H1 (cell line): ENCODE measurements around the gene NR5A2. TPM values are rescaled to one million over a fixed set of nuclear protein-coding genes. Genes with fewer than 3 reads are reported as not detected.

ENCODE experiments used
- CTCF ChIA-PET: fragments of 300-600 bp; sonication (Branson Sonifier 250); formaldehyde crosslinking; loops from one replicate; lab custom pipeline; 2021; ENCODE audit not compliant: partially characterized antibody; lab: Charles Lee
- POLR2A ChIA-PET: fragments of 300-600 bp; sonication (Branson Sonifier 250); formaldehyde crosslinking; loops from one replicate; lab custom pipeline; 2021; ENCODE audit warnings: inconsistent platforms; ENCODE audit not compliant: partially characterized antibody; lab: Charles Lee
- DNase-seq, 2 experiments: peaks; one replicate each; pipeline versions ENCODE4 v3.0.0 to v3.0.0-alpha.2; 2010 to 2022; ENCODE audit warnings: low spot score in 2 of 2, low read depth in 1 of 2, mixed read lengths in 1 of 2
- FAIRE-seq: peaks from 2 replicates; lab custom pipeline; 2011; peaks lifted over from hg19 to GRCh38; lab: Jason Lieb, UNC
- H2AFZ ChIP-seq: 2 replicates; pipeline ENCODE4 v1.8.1; 2012; ENCODE audit warnings: low read length, inconsistent platforms
- H2AK5ac ChIP-seq: 2 replicates; pipeline ENCODE4 v1.6.1; 2013; ENCODE audit warnings: low read depth, low read length
- H2BK120ac ChIP-seq: replicated peaks from 2 replicates; pipeline ENCODE3; 2013; ENCODE audit warnings: low read depth, low read length, inconsistent platforms
- H2BK12ac ChIP-seq: 2 replicates; pipeline ENCODE4 v1.6.1; 2013; ENCODE audit warnings: low read depth, low read length
- H2BK15ac ChIP-seq: 2 replicates; pipeline ENCODE4 v1.6.1; 2013; ENCODE audit warnings: low read length
- H2BK20ac ChIP-seq: 2 replicates; pipeline ENCODE4 v1.6.1; 2013; ENCODE audit warnings: low read length
- H2BK5ac ChIP-seq: 2 replicates; pipeline ENCODE4 v1.6.1; 2013; ENCODE audit warnings: low read depth, low read length
- H3K14ac ChIP-seq: 2 replicates; pipeline ENCODE4 v1.6.1; 2013; ENCODE audit warnings: inconsistent platforms; ENCODE audit not compliant: insufficient read length
- H3K18ac ChIP-seq: 2 replicates; pipeline ENCODE4 v1.6.1; 2013; ENCODE audit warnings: low read length; ENCODE audit errors: extremely low read depth
- H3K23ac ChIP-seq: 2 replicates; pipeline ENCODE4 v1.6.1; 2013; ENCODE audit warnings: inconsistent platforms; ENCODE audit not compliant: insufficient read length
- H3K23me2 ChIP-seq: 2 replicates; pipeline ENCODE4 v1.6.1; 2013; ENCODE audit warnings: low read depth, low read length
- H3K27ac ChIP-seq: 2 replicates; pipeline ENCODE4 v1.6.1; 2011; ENCODE audit warnings: low read depth, low read length, inconsistent platforms
- H3K27me3 ChIP-seq, 4 experiments: replicated peaks in 1 of 4; 1 replicate in 1 of 4; 2 replicates in 3 of 4; pipeline versions ENCODE4 v1.6.1 to v1.8.1; 2011 to 2013; ENCODE audit warnings: low read length in 3 of 4, mild to moderate bottlenecking in 3 of 4, inconsistent platforms in 2 of 4, mixed read lengths in 2 of 4, moderate library complexity in 1 of 4; ENCODE audit not compliant: control insufficient read depth in 3 of 4, insufficient read depth in 3 of 4; ENCODE audit errors: extremely low read depth in 1 of 4
- H3K36me3 ChIP-seq, 4 experiments: 2 replicates each; pipeline versions ENCODE4 v1.6.1 to v1.8.1; 2011 to 2013; ENCODE audit warnings: mild to moderate bottlenecking in 4 of 4, low read length in 3 of 4, moderate library complexity in 2 of 4, control low read depth in 1 of 4, inconsistent platforms in 1 of 4; ENCODE audit not compliant: insufficient read depth in 4 of 4, control insufficient read depth in 2 of 4
- H3K4ac ChIP-seq: replicated peaks from 2 replicates; pipeline ENCODE3; 2013; ENCODE audit warnings: low read length, low read depth, mixed read lengths, inconsistent platforms; ENCODE audit not compliant: insufficient read length
- H3K4me1 ChIP-seq, 4 experiments: replicated peaks in 1 of 4; 1 replicate in 1 of 4; 2 replicates in 3 of 4; pipeline versions ENCODE4 v1.6.1 to v1.8.1; 2011 to 2013; ENCODE audit warnings: low read length in 3 of 4, inconsistent platforms in 2 of 4, mixed read lengths in 1 of 4; ENCODE audit not compliant: insufficient read depth in 4 of 4, control insufficient read depth in 3 of 4
- H3K4me2 ChIP-seq, 2 experiments: 2 replicates each; pipeline versions ENCODE4 v1.6.1 to v1.8.1; 2011 to 2013; ENCODE audit warnings: low read depth in 2 of 2, low read length in 2 of 2, control low read depth in 1 of 2, inconsistent platforms in 1 of 2, mild to moderate bottlenecking in 1 of 2; ENCODE audit not compliant: insufficient read depth in 1 of 2
- H3K4me3 ChIP-seq, 4 experiments: fragments of 200-600, 300-600 bp in 1 of 4; sonication (generic), shearing (Covaris generic), sonication (Bioruptor Twin) in 1 of 4; 2 replicates each; pipeline versions ENCODE4 v1.5.1 to v1.8.1; 2011 to 2016; ENCODE audit warnings: low read length in 4 of 4, low read depth in 3 of 4, control low read depth in 2 of 4, inconsistent platforms in 2 of 4, mild to moderate bottlenecking in 2 of 4, mixed read lengths in 1 of 4, moderate library complexity in 1 of 4; ENCODE audit not compliant: insufficient read depth in 2 of 4; ENCODE audit errors: extremely low read depth in 1 of 4
- H3K56ac ChIP-seq: replicated peaks from 2 replicates; pipeline ENCODE3; 2013; ENCODE audit warnings: low read depth, mild to moderate bottlenecking, mixed read lengths, low read length, inconsistent platforms; ENCODE audit not compliant: insufficient read length
- H3K79me1 ChIP-seq: 2 replicates; pipeline ENCODE4 v1.6.1; 2013; ENCODE audit warnings: low read depth, low read length, control low read depth
- H3K79me2 ChIP-seq, 2 experiments: 2 replicates each; pipeline versions ENCODE4 v1.6.1 to v1.8.1; 2012 to 2013; ENCODE audit warnings: low read length in 2 of 2, mild to moderate bottlenecking in 2 of 2, inconsistent platforms in 1 of 2; ENCODE audit not compliant: insufficient read depth in 2 of 2, control insufficient read depth in 1 of 2
- H3K9ac ChIP-seq, 4 experiments: replicated peaks in 1 of 4; 1 replicate in 1 of 4; 2 replicates in 3 of 4; pipeline versions ENCODE4 v1.6.1 to v1.8.1; 2011 to 2013; ENCODE audit warnings: low read depth in 3 of 4, low read length in 3 of 4, control low read depth in 2 of 4, mild to moderate bottlenecking in 2 of 4, moderate library complexity in 2 of 4, inconsistent platforms in 1 of 4; ENCODE audit errors: extremely low read depth in 1 of 4
- H3K9me3 ChIP-seq, 2 experiments: 2 replicates each; pipeline versions ENCODE4 v1.6.1 to v1.8.1; 2012 to 2013; ENCODE audit warnings: mild to moderate bottlenecking in 2 of 2, moderate library complexity in 2 of 2, control low read depth in 1 of 2, inconsistent platforms in 1 of 2, low read depth in 1 of 2, low read length in 1 of 2, mixed read lengths in 1 of 2; ENCODE audit not compliant: insufficient read depth in 2 of 2
- H4K20me1 ChIP-seq, 2 experiments: replicated peaks in 1 of 2; 2 replicates each; pipeline versions ENCODE3 to v1.8.1; 2011 to 2013; ENCODE audit warnings: inconsistent platforms in 2 of 2, low read length in 2 of 2, mild to moderate bottlenecking in 1 of 2; ENCODE audit not compliant: insufficient read depth in 2 of 2, control insufficient read depth in 1 of 2
- H4K5ac ChIP-seq: 2 replicates; pipeline ENCODE4 v1.6.1; 2013; ENCODE audit warnings: low read length, low read depth, mixed read lengths, inconsistent platforms; ENCODE audit not compliant: insufficient read length
- H4K8ac ChIP-seq: 2 replicates; pipeline ENCODE4 v1.8.0; 2013; ENCODE audit warnings: mild to moderate bottlenecking, moderate library complexity, low read length, inconsistent platforms; ENCODE audit not compliant: insufficient read depth; ENCODE audit errors: extremely low read depth
- H4K91ac ChIP-seq: replicated peaks from 2 replicates; pipeline ENCODE3; 2013; ENCODE audit warnings: low read length, mixed read lengths, inconsistent platforms; ENCODE audit not compliant: insufficient read length
- CREB1 ChIP-seq: IDR thresholded peaks from 2 replicates; pipeline ENCODE4 v1.6.1; 2012; ENCODE audit warnings: inconsistent platforms
- CTBP2 ChIP-seq: IDR thresholded peaks from 2 replicates; pipeline ENCODE4 v1.7.0; 2011; ENCODE audit warnings: borderline replicate concordance, mild to moderate bottlenecking, moderate library complexity, mixed read lengths, low read length; ENCODE audit not compliant: insufficient read depth, insufficient read length
- HDAC6 ChIP-seq: IDR thresholded peaks from one replicate; pipeline ENCODE4 v1.7.1; 2012; ENCODE audit warnings: low read depth, mild to moderate bottlenecking, inconsistent platforms, low read length, moderate library complexity
- JUN ChIP-seq: IDR thresholded peaks from 2 replicates; pipeline ENCODE4 v1.6.1; 2011; ENCODE audit warnings: low read depth, mild to moderate bottlenecking, improper control_type of control experiment, low read length
- POU5F1 ChIP-seq: IDR thresholded peaks from 2 replicates; pipeline ENCODE4 v1.6.1; 2011; ENCODE audit warnings: low read depth, mild to moderate bottlenecking, low read length, moderate library complexity
- RAD21 ChIP-seq, 2 experiments: IDR thresholded peaks in 1 of 2; conservative IDR thresholded peaks in 1 of 2; 2 replicates each; pipeline ENCODE4 v1.6.1; 2011; ENCODE audit warnings: low read depth in 2 of 2, low read length in 2 of 2, improper control_type of control experiment in 1 of 2, inconsistent platforms in 1 of 2, mild to moderate bottlenecking in 1 of 2, moderate library complexity in 1 of 2
- RNF2 ChIP-seq: fragments of 200-900, 300-1000 bp; sonication (generic); IDR thresholded peaks from 2 replicates; pipeline ENCODE4 v1.7.1; 2016; ENCODE audit warnings: borderline replicate concordance, low read depth, mild to moderate bottlenecking, antibody characterized with exemption, low read length; ENCODE audit not compliant: poor library complexity, severe bottlenecking; ENCODE audit errors: missing control alignments
- SIRT6 ChIP-seq: IDR thresholded peaks from one replicate; pipeline ENCODE4 v1.7.1; 2012; ENCODE audit warnings: low read length, inconsistent platforms
- SP4 ChIP-seq: IDR thresholded peaks from 2 replicates; pipeline ENCODE4 v1.6.1; 2012; ENCODE audit warnings: low read length, inconsistent platforms
- SUZ12 ChIP-seq: fragments of 200-600 bp; sonication (generic); IDR thresholded peaks from 2 replicates; pipeline ENCODE4 v1.6.1; 2012; ENCODE audit warnings: mild to moderate bottlenecking, inconsistent platforms, low read length, moderate library complexity, mixed read lengths
- WGBS, 2 experiments: shearing (Covaris generic) in 1 of 2; methylation state at CpG; one replicate each; pipeline versions ENCODE4 v1.1.6 to v1.1.7; 2013 to 2015; ENCODE audit warnings: low lambda C conversion rate in 2 of 2, mixed read lengths in 2 of 2, inconsistent platforms in 1 of 2, low coverage in 1 of 2, missing lambda C conversion rate in 1 of 2; ENCODE audit not compliant: insufficient replicate concordance in 2 of 2, insufficient coverage in 1 of 2, insufficient read length in 1 of 2; ENCODE audit errors: extremely low coverage in 1 of 2, missing lambda C conversion rate in 1 of 2; 5-methylcytosine and 5-hydroxymethylcytosine counted together
- polyA plus RNA-seq, 7 experiments: library from polyadenylated mRNA; depleted of rRNA in 3 of 7; stranded (reverse) in 5 of 7; unstranded in 2 of 7; fragments of >200 nt in 5 of 7; fragments of 200-250 nt in 2 of 7; gene quantifications; 1 replicate in 5 of 7; 2 replicates in 1 of 7; 4 replicates in 1 of 7; pipeline versions ENCODE4 v1.2.1 to v1.2.3, GENCODE V29; 2011 to 2013; ENCODE audit warnings: missing spikeins in 2 of 7, mixed read lengths in 2 of 7
- total RNA-seq: library from RNA; stranded (reverse); fragmentation: NEBNext Ultra II Directional; extraction: Animal tissue kit (Norgen Biotek cat#: 25700); gene quantifications from 2 replicates; pipeline ENCODE4 v1.2.1, GENCODE V29; 2021

NR5A2 gene
- total and polyA plus RNA-seq, 2 of the 8 experiments (the other 6 are each of a cell fraction or from before 2014, with no cell fraction given): 1.7 to 11.6 TPM

DNA sequence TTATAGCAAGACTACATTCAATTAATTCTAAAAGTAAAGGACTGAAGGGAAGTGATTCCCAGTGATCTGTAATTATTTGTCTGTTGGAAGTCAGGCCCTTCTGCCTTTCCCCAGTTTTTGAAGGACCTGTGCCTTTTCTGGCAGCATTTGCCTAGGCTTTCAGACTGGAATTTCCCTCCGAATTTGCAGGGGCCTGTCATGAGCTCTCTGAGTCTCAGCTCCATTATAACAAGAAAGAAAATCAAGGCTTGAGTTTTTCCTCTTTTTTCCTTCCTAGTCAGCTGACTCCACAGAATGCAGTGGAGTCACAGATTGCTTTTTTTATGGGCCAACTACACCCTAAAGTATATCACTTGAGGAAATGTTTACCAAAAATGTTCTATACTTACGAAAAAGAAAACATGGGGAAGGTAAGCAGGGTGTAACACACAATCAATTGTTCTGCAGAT lies 1.1 kb downstream of the NR5A2 start:
- peaks cover 0 to 39% (median 22%) of the 10 kb centered on the region in 4 experiments; a peak in 5 of 7 replicates for H3K27me3 ChIP-seq
- no peaks in the 10 kb centered on the region for H4K20me1 ChIP-seq
- CTCF ChIA-PET: interaction anchor here (0.6 to 1.3 kb wide), 7 partner anchors 9 to 506 kb away, joined by 3 to 5 read pairs (median 3); no protein-coding TSS in a partner anchor
- 3% methylated on average over 2 of the region's 2 CpGs; no CpG with 5 or more reads in 1 of the 2 experiments for WGBS, 2 experiments
- no peak overlapping the region; the same call in 1 of the 2 replicates for H2BK5ac ChIP-seq
- peak overlapping the region; percentile 76; the same call in 1 of the 2 replicates for H2BK12ac ChIP-seq
- no peaks in the 10 kb centered on the region for H3K79me2 ChIP-seq
- H3K4ac ChIP-seq: no peak overlapping the region
- no peak overlapping the region for H3K14ac ChIP-seq
- H2BK120ac ChIP-seq: no peak overlapping the region
- no peaks in the 10 kb centered on the region for H3K9me3 ChIP-seq
- H3K23me2 ChIP-seq: peaks cover 12% of the 10 kb centered on the region
- peak overlapping the region; percentile 87; the same call in 1 of the 2 replicates for H2BK20ac ChIP-seq
- H3K23ac ChIP-seq: no peak overlapping the region
- H3K36me3 ChIP-seq: no peaks in the 10 kb centered on the region
- FAIRE-seq (peak; percentile 55), DNase-seq (no peak)
- peaks cover 1 to 11% (median 4%) of the 10 kb centered on the region in 4 experiments; a peak in 5 of 7 replicates for H3K4me1 ChIP-seq
- no peak overlapping the region for H3K27ac ChIP-seq
- peak overlapping the region; percentile 95 for H2AFZ ChIP-seq
- peak overlapping the region in 1 of 4 experiments; percentile 64; a peak in 1 of 7 replicates for H3K9ac ChIP-seq
- H2BK15ac ChIP-seq: no peak overlapping the region
- no peak overlapping the region for H2AK5ac ChIP-seq
- 0 out of 2 replicates have a peak overlapping the region, but pooled peaks have one; percentile 52 for H3K18ac ChIP-seq
- POLR2A ChIA-PET: interaction anchor here (0.6 to 3.6 kb wide), 3 partner anchors 11 to 62 kb away, joined by 3 to 13 read pairs (median 4); no protein-coding TSS in a partner anchor
- H3K79me1 ChIP-seq: no peaks in the 10 kb centered on the region
- H4K5ac ChIP-seq: no peak overlapping the region
- peak overlapping the region; percentile 73 to 77 for H3K4me2 ChIP-seq
- H4K8ac ChIP-seq: no peak overlapping the region
- H3K4me3 ChIP-seq: peak overlapping the region; percentile 44 to 80 (median 78)
- peak overlapping the region; percentile 34 for H4K91ac ChIP-seq
- no peak overlapping the region for H3K56ac ChIP-seq
- TF ChIP-seq RAD21 (IDR thresholded peaks at IDR 0.05 in 1 of 2, conservative IDR thresholded peaks at IDR 0.05 in 1 of 2; ENCODE audit: low read depth in 2 of 2, low read length in 2 of 2) (no peak), SUZ12 (no peak), SP4 (no peak), CTBP2 (no peak), POU5F1 (no peak), RNF2 (no peak), CREB1 (no peak), SIRT6 (no peak), HDAC6 (no peak), JUN (no peak)
